Spinal cord (tissue), 10 donors: ENCODE data around the gene UAP1. TPM values are rescaled to one million over a fixed set of nuclear protein-coding genes. Genes with fewer than 3 reads are reported as not detected.

Experiments used
- DNase-seq, 6 donors: peaks; one replicate each; pipeline versions ENCODE4 v3.0.0 to v3.0.0-alpha.2; 2013 to 2015; ENCODE audit warnings: low spot score in 6 of 6, low read depth in 4 of 6
- H3K27ac ChIP-seq: one replicate; pipeline ENCODE4 v1.5.1; 2013; ENCODE audit warnings: low read depth, low read length, control low read depth
- H3K27me3 ChIP-seq: one replicate; pipeline ENCODE4 v1.6.1; 2013; ENCODE audit warnings: low read length; ENCODE audit not compliant: control insufficient read depth, insufficient read depth
- H3K36me3 ChIP-seq: one replicate; pipeline ENCODE4 v1.6.1; 2013; ENCODE audit warnings: low read length; ENCODE audit not compliant: control insufficient read depth, insufficient read depth
- H3K4me1 ChIP-seq: one replicate; pipeline ENCODE4 v1.6.1; 2013; ENCODE audit warnings: low read length; ENCODE audit not compliant: control insufficient read depth, insufficient read depth
- H3K4me3 ChIP-seq: one replicate; pipeline ENCODE4 v1.5.1; 2013; ENCODE audit warnings: low read depth, low read length, control low read depth
- H3K9me3 ChIP-seq: one replicate; pipeline ENCODE4 v1.6.1; 2013; ENCODE audit warnings: low read length; ENCODE audit not compliant: control insufficient read depth, insufficient read depth
- WGBS: methylation state at CpG from one replicate; pipeline ENCODE4 v1.1.5; 2013; ENCODE audit warnings: missing lambda C conversion rate; ENCODE audit not compliant: insufficient coverage; 5-methylcytosine and 5-hydroxymethylcytosine counted together
- polyA plus RNA-seq, 2 donors: library from polyadenylated mRNA; unstranded; fragments of 120-200 nt; gene quantifications; one replicate each; pipeline ENCODE4 v1.2.1, GENCODE V29; 2013; ENCODE audit not compliant: insufficient read length in 2 of 2
- total RNA-seq, 2 donors: library from RNA; depleted of rRNA in 1 of 2; stranded (reverse); fragments of 120-200 nt in 1 of 2; fragments of >200 nt in 1 of 2; gene quantifications; one replicate each; pipeline versions ENCODE4 v1.2.3 to v1.2.4, GENCODE V29; 2013 to 2014
- donor health status: healthy.

The UAP1 gene
- total and polyA plus RNA-seq, 4 donors: 30.3 to 52.5 (median 40.7) TPM

DNA sequence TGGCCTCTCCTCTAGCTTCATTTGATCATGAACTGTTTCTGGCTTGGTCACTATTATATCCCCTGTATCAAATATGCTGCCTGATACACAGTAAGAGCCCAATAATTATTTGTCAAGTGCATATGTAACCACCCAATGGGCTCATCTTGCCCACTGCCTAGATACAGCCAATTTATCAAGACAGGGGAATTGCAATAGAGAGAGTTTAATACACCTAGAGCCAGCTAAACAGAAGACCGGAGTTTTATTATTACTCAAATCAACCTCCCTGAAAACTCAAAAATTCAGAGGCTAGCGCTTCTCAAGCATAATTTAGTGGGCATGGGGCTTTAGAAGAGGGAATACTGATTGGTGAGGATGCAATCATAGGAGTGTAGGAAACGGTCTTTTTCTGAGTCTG is 18.3 kb upstream of the UAP1 start:
- DNase-seq: no peak
- H3K27me3 ChIP-seq: no peaks in the 10 kb centered on the region
- 100% methylated on average over 1 of the region's 3 CpGs for WGBS
- H3K4me3 ChIP-seq: no peak overlapping the region
- H3K36me3 ChIP-seq: no peaks in the 10 kb centered on the region
- H3K9me3 ChIP-seq: no peaks in the 10 kb centered on the region
- no peaks in the 10 kb centered on the region for H3K4me1 ChIP-seq
- H3K27ac ChIP-seq: no peak overlapping the region

DNA sequence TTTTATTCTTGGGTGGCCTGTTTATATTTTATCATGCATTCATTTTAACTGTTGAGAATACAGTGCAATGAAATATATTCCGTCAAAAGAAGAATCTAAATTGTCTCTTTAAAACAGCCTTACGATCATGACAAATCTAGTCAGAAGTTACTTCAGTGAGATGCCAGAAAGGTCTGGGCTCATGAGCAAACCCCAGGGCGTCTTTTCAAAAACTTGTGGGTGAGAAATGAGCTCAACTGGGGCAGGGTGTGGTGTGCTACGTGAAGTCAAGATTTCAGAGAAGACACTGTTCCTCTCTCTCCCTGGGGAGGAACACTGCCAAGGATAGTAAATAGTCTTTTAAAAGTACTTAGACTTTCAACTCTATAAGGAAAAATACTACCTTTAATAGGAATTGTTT is 13.4 kb upstream of the UAP1 start:
- Histone ChIP-seq H3K9me3 (no peaks in the 10 kb centered on the region), H3K4me1 (no peaks in the 10 kb centered on the region), H3K36me3 (no peaks in the 10 kb centered on the region), H3K27me3 (no peaks in the 10 kb centered on the region), H3K4me3 (no peak overlapping the region), H3K27ac (no peak overlapping the region)
- DNase-seq: peak in 1 of 6 donors; percentile 22
- 56% methylated on average over 1 of the region's 4 CpGs for WGBS

DNA sequence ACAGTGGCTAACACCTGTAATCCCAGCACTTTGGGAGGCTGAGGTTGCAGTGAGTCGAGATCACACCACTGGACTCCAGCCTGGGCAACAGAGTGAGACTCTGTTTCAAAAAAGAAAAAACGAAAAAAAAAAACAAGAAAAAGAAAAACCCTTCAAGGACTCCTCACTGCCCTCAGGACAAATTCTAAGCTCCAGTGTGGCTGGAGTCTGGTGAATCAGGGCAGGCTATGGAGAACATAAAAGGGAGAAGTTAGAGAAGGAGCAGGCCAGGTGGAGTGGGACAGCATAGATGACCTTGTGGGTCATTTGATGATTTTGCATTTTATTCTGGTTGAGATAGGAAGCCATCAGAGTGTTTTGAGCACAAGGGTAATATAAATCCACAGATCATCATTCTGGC is 12.5 kb upstream of the UAP1 start:
- DNase-seq: no peak
- no peaks in the 10 kb centered on the region for H3K4me1 ChIP-seq
- no peak overlapping the region for H3K27ac ChIP-seq
- no peaks in the 10 kb centered on the region for H3K36me3 ChIP-seq
- H3K27me3 ChIP-seq: no peaks in the 10 kb centered on the region
- no peaks in the 10 kb centered on the region for H3K9me3 ChIP-seq
- H3K4me3 ChIP-seq: no peak overlapping the region
- WGBS: 80% methylated on average over 1 of the region's 2 CpGs

DNA sequence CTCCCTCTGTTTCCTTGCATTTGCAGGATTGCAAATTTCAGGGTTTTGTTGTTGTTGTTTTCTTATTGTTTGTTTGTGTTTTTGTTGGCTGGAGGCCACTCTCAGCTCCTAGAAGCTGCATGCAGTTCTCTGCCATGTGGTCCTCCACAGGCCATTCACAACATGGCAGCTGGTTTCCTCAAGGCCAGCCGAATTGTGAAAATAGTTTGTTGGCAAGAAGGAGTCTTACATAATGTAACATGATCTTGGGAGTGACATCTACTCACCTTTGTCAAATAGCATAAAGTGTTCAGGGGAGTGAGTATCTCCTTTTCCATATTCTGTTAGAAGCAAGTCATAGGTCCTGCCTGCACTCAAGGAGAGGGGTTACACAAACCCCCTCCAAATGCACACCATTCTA is 10.6 kb upstream of the UAP1 start:
- no peaks in the 10 kb centered on the region for H3K27me3 ChIP-seq
- no peak overlapping the region for H3K27ac ChIP-seq
- no peak overlapping the region for H3K4me3 ChIP-seq
- no peaks in the 10 kb centered on the region for H3K9me3 ChIP-seq
- WGBS: no CpG with 5 or more reads among the region's 1 CpG
- no peaks in the 10 kb centered on the region for H3K4me1 ChIP-seq
- DNase-seq: no peak
- no peaks in the 10 kb centered on the region for H3K36me3 ChIP-seq

DNA sequence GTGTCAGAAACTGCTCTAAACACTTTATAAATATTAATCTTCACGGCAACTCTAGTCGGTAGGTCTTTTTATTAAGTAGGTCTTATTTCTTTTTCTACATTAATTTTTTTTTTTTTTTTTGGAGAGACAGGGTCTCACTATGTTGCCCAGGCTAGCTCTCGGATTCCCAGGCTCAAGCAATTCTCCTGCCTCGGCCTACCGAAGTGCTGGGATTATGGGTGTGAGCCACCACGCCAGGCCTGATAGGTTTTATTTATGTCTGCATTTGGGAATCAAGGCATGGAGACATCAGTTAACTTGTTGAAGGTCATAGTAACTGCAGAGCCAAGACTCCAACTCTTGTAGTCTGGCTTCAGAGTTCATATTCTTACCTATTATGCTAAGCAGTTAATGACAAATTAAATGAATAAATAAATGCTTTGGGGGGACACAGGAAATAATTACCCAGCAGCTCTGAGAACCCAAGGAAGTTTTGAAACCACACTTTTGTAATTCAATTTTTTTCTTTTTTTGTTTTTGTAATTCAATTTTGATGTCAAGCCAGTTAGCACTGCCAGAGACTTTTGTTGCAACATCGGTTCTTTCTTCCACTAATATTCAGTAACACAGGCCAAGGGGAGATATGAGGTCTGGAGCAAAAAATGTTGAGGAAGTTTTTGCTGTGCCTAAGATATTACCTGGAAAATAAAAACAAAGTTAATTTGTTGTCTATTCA is 9.4 kb upstream of the UAP1 start:
- H3K4me1 ChIP-seq: no peaks in the 10 kb centered on the region
- DNase-seq: no peak
- no peak overlapping the region for H3K4me3 ChIP-seq
- no peaks in the 10 kb centered on the region for H3K9me3 ChIP-seq
- H3K27me3 ChIP-seq: no peaks in the 10 kb centered on the region
- WGBS: 100% methylated on average over 3 of the region's 7 CpGs
- no peaks in the 10 kb centered on the region for H3K36me3 ChIP-seq
- H3K27ac ChIP-seq: no peak overlapping the region

DNA sequence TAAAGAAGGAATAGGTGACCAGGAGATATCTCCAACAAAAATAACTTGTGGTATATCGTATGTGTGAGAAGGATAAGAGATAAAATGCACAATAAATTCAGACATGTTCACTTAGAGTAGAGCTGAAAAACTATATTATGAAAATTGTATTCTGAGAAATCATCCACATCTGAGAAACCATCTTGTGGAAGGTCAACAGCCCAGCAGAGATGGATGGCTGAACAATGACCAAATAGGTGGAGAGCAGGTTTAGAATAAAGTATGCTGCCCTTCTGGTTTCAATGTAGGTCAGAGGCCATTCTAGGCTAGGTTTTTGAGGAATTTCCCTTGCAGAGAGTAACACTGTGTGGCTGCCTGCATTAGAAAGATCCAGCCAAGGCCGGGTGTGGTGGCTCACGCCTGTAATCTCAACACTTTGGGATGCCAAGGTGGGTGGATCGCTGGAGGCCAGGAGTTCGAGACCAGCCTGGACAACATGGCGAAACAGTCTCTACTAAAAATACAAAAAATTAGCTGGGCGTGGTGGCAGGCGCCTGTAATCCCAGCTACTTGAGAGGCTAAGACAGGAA is 8.8 kb upstream of the UAP1 start:
- Histone ChIP-seq H3K4me3 (no peak overlapping the region), H3K27me3 (no peaks in the 10 kb centered on the region), H3K36me3 (no peaks in the 10 kb centered on the region), H3K4me1 (no peaks in the 10 kb centered on the region), H3K9me3 (no peaks in the 10 kb centered on the region), H3K27ac (no peak overlapping the region)
- 96% methylated on average over 5 of the region's 8 CpGs for WGBS
- DNase-seq: no peak

DNA sequence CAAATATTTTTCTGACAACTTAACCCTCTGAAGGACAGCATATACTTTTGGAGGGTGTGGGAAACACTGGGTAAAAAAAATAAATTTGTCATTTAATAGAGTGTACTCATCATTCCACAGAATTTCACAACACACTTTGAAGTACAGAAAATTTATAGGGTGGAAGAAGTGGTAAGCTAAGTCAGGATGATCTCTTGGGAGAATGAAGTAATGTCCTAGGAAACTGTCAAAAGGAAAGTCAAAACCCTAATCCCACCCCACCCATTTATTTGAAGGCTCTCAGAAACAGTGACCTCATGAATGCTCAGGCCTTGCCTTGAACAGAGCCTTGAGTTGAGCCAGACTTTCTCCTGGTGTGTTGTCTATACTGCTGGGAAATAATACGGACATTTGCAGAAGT is 7.3 kb upstream of the UAP1 start:
- Histone ChIP-seq H3K27me3 (no peaks in the 10 kb centered on the region), H3K27ac (no peak overlapping the region), H3K4me1 (no peaks in the 10 kb centered on the region), H3K9me3 (no peaks in the 10 kb centered on the region), H3K36me3 (no peaks in the 10 kb centered on the region), H3K4me3 (no peak overlapping the region)
- no peak for DNase-seq
- WGBS: no CpG with 5 or more reads among the region's 1 CpG

DNA sequence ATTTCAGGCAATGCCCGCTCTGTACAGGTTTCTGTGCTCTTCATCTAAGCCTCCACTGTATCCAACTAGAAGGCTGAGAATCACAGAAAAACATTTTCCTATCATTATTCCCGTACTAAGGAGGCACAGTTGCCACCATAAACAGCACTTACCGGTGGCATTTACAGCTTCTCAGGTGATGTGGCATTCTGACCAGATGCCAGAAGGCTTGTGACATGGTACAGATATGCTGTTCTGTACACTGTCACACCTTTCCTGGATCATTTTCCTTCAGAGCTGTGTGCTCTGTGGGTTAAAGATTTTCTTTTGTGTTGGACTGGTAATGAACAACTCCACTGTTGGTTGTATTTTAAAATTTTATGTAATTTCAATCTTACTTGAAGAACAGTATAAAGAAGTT is 4.0 kb upstream of the UAP1 start:
- 78% methylated on average over 3 of the region's 3 CpGs for WGBS
- H3K9me3 ChIP-seq: no peaks in the 10 kb centered on the region
- DNase-seq: no peak

DNA sequence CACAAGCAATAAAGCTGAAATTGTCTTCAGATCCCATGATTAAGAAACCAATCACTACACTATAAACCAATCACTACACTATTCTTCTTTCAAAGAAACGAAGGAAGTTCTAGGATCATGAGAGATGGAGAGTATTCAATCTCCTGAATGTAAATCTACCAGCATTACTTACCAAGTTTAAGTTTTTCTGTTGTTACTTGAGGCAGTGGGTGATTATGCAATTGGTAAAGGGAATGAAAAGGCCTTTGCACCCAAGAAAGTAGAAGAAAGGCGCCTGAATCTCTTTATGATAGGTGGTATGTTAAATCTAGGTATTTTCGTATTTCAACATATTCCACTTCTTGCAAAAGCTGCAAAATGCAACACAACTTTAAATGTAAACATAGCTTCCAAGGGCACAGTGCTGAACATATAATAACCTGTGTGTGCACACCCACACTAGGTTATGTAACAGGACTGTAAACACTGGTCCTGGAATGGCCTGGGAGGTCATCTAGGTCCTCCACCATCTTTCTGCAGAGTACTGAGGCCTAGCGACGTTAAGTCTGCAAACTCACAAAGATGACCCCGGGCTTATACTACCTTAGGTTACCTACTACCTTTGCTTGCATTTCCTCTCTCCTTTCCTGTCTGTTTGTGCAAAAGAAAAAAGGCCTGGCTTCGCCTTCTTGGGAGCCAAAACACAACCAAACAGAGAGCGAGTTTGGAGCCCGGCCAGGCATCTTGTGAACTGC is 1.1 kb upstream of the UAP1 start:
- 29% methylated on average over 6 of the region's 9 CpGs for WGBS

More for the DNA sequence above, 4.0 kb upstream of the UAP1 start:
- H3K27ac ChIP-seq: no peak overlapping the region
- H3K36me3 ChIP-seq: no peaks in the 10 kb centered on the region
- peaks cover 8% of the 10 kb centered on the region for H3K4me1 ChIP-seq
- no peak overlapping the region for H3K4me3 ChIP-seq
- H3K27me3 ChIP-seq: no peaks in the 10 kb centered on the region

More for the DNA sequence above, 1.1 kb upstream of the UAP1 start:
- Histone ChIP-seq H3K36me3 (no peaks in the 10 kb centered on the region), H3K4me1 (peaks cover 8% of the 10 kb centered on the region), H3K27me3 (no peaks in the 10 kb centered on the region), H3K4me3 (peak overlapping the region; percentile 88), H3K9me3 (no peaks in the 10 kb centered on the region), H3K27ac (peak overlapping the region; percentile 94)
- peak in 3 of 6 donors; percentile 2 to 26 (median 11) for DNase-seq
